ENCODE data around the gene CALN1.

The CALN1 gene

DNA sequence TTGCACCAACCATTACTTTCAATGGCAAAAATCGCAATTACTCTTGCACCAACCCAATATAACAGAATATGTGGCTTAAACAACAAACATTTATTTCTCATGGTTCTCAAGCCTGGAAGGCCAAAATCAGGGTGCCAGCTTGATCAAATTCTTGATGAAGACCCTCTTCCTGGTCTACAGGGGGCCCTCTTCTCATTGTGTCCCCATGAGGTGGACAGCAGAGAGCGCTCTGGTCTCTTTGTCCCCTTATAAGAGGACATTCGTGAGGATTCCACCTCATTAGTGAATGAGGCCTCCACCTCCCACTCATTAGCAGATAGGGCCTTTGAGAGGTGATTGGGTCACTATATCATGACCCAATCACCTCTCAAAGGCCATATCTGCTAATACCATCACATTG is 120.0 kb downstream of the CALN1 start:
- H3K27me3 Mint-ChIP-seq (ENCODE audit: low read depth): no peaks in the 10 kb centered on the region
- DNase-seq (ENCODE audit: low spot score): no peak
- H3K36me3 Mint-ChIP-seq (ENCODE audit: low read depth): no peaks in the 10 kb centered on the region
- H3K27ac Mint-ChIP-seq: no peak overlapping the region
- H3K4me3 Mint-ChIP-seq: no peak overlapping the region
- no peaks in the 10 kb centered on the region for H3K4me1 Mint-ChIP-seq (ENCODE audit: low read depth)
- H3K9me3 Mint-ChIP-seq: no peaks in the 10 kb centered on the region

DNA sequence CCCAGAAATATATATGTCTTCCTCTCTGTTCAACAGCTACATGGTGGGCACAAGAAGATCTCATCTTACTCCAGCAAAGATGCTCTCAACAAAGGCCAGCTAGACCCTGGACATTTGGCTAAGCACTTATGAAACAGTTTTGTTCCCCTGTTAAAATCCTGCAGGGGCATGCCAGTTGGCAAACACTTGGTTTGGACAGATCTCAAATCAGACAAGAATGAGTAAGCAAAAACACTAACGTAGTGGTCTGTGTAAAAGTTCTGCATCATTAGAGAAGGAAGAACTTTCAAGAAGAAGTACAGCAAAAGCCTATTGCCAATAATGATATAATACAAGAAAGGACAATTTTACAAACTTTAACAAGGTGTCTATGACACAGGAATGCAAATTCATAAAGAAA is 125.6 kb downstream of the CALN1 start:
- Mint-ChIP-seq H3K4me3 (no peak overlapping the region), H3K27ac (no peak overlapping the region), H3K4me1 (ENCODE audit: low read depth) (no peaks in the 10 kb centered on the region), H3K27me3 (ENCODE audit: low read depth) (no peaks in the 10 kb centered on the region), H3K9me3 (peaks cover 4% of the 10 kb centered on the region), H3K36me3 (ENCODE audit: low read depth) (no peaks in the 10 kb centered on the region)
- no peak for DNase-seq (ENCODE audit: low spot score)

DNA sequence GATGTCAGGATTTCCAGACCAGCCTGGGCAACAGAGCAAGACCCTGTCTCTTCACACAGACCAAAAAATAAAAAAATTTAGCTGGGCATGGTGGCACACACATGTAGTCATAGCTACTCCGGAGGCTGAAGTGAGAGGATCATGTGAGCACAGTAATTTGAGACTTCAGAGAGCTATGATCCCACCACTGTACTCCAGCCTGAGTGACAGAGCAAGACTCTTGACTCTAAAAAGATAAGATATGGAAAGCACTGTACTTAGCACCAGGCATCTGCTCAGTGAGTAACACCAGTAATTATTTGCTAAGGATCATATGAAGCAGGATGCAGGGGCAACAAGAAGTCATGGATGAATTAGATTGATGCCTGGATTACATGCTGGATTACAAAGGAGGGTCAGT is 128.8 kb downstream of the CALN1 start:
- DNase-seq (ENCODE audit: low spot score): no peak
- no peak overlapping the region for H3K4me3 Mint-ChIP-seq
- peaks cover 14% of the 10 kb centered on the region for H3K9me3 Mint-ChIP-seq
- H3K27ac Mint-ChIP-seq: no peak overlapping the region
- H3K36me3 Mint-ChIP-seq (ENCODE audit: low read depth): no peaks in the 10 kb centered on the region
- no peaks in the 10 kb centered on the region for H3K27me3 Mint-ChIP-seq (ENCODE audit: low read depth)
- H3K4me1 Mint-ChIP-seq (ENCODE audit: low read depth): no peaks in the 10 kb centered on the region

DNA sequence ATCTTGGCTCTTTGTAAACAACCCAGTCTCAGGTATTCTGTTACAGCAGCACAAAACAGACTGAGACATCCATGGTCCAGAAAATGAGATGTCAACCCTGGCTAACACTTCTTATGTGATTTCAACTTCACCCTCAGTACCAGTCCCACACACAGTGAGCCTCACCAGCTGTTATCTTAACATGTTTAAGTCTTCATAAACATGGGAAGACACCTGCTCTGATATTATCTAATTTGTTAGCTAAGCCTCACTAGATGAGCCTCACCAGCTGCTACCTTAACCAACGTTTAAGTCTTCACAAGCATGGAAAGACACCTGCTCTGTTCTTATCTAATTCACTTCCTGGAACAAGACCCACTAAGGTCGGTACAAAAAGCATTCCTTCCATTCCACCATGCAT is 130.8 kb downstream of the CALN1 start:
- Mint-ChIP-seq H3K27me3 (ENCODE audit: low read depth) (no peaks in the 10 kb centered on the region), H3K4me3 (no peak overlapping the region), H3K4me1 (ENCODE audit: low read depth) (no peaks in the 10 kb centered on the region), H3K9me3 (peaks cover 14% of the 10 kb centered on the region), H3K27ac (no peak overlapping the region), H3K36me3 (ENCODE audit: low read depth) (no peaks in the 10 kb centered on the region)
- no peak for DNase-seq (ENCODE audit: low spot score)

DNA sequence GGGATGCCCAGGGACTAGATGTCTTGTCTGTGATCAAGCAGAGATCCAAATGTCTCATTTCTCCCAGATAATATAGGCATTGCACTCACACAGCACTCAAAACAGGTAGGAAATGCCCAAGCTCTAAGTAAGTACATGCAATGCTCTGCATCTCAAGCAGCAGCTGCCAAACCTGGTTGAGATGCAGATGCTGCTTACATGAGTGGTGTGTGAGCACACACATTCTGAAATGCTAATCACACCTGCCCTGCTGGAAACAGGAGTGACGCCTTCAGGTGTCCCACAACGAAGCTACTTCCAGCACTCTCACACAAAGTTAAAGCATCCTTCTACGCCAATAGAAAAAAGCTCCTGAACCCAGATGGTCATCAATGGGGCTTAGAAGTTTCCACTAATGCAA is 132.9 kb downstream of the CALN1 start:
- Mint-ChIP-seq H3K9me3 (peaks cover 25% of the 10 kb centered on the region), H3K27me3 (ENCODE audit: low read depth) (no peaks in the 10 kb centered on the region), H3K27ac (no peak overlapping the region), H3K4me1 (ENCODE audit: low read depth) (no peaks in the 10 kb centered on the region), H3K4me3 (no peak overlapping the region), H3K36me3 (ENCODE audit: low read depth) (no peaks in the 10 kb centered on the region)
- no peak for DNase-seq (ENCODE audit: low spot score)

DNA sequence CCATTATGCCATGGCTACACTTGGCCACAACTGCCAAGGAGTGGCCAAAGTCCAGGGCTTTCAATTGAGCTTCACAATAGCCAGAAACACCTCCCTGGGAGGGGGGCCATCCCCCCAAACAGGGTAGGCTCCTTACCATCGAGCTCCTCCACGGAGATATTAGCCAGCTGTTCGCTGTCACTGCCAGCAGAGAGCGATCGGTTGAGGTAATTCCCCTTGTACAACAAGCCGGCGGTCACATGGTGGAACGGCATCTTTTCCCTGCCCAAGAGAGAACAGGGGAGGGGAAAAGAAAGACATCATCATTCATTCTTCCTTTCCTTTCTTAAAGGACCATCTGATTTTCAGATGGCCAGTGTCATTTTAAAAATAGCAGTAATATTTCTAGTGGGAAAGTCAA is 133.6 kb downstream of the CALN1 start:
- Mint-ChIP-seq H3K4me1 (ENCODE audit: low read depth) (no peaks in the 10 kb centered on the region), H3K4me3 (no peak overlapping the region), H3K27ac (no peak overlapping the region), H3K27me3 (ENCODE audit: low read depth) (no peaks in the 10 kb centered on the region), H3K9me3 (peaks cover 25% of the 10 kb centered on the region), H3K36me3 (ENCODE audit: low read depth) (no peaks in the 10 kb centered on the region)
- no peak for DNase-seq (ENCODE audit: low spot score)

DNA sequence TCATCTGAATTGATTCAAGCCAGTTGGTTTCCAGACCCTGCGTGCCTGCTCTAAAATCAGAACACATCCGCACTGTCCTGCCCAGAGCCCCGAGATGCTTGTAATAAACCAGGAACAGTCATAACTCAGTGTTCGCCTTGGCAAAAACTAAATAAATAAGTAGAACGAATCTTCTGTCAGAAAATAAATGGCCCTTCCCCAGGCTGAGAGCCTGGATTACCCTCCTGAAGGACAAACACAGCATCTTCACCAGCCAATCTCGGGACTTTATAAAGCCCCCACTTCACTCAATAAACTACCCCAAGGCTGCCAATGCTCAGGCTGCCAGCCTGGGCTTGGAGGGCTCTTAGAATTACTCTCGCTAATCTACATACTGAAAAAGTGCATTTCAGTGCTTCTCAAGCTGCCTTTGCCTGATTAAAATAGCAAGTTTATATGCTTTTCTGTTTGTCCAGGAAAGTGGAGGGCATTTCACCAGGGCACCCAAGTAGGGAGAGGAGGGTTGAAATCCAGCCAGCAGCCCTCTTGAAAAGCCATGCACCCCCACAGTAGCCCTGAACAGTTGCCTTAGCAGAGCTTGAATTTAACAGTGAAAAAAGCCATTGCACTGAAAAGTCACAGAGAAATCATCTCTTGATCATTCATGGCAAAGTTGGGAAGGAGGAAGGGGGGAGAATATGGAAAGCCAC is 136.6 kb downstream of the CALN1 start:
- Mint-ChIP-seq H3K27ac (no peak overlapping the region), H3K9me3 (peaks cover 21% of the 10 kb centered on the region), H3K4me1 (ENCODE audit: low read depth) (no peaks in the 10 kb centered on the region), H3K36me3 (ENCODE audit: low read depth) (no peaks in the 10 kb centered on the region), H3K27me3 (ENCODE audit: low read depth) (no peaks in the 10 kb centered on the region), H3K4me3 (no peak overlapping the region)
- no peak for DNase-seq (ENCODE audit: low spot score)

DNA sequence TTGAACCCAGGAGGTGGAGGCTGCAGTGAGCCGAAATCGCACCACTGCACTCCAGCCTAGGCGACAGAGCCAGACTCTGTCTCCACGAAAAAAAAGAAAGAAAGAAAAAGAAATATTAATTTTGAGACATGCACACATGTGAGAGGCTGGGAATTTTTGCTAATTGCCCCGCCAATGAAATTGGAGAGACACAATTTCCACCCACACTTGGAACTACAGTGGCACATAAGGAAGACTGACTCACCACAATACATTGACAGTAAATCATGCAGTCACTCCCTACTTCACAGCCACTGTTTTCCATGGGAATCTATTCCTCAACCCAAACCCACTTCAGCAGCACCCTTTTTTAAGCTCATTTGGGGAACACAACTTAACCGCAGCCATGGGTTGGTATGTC is 139.7 kb downstream of the CALN1 start:
- Mint-ChIP-seq H3K27ac (no peak overlapping the region), H3K9me3 (peaks cover 24% of the 10 kb centered on the region), H3K27me3 (ENCODE audit: low read depth) (no peaks in the 10 kb centered on the region), H3K4me1 (ENCODE audit: low read depth) (no peaks in the 10 kb centered on the region), H3K36me3 (ENCODE audit: low read depth) (no peaks in the 10 kb centered on the region), H3K4me3 (no peak overlapping the region)
- no peak for DNase-seq (ENCODE audit: low spot score)

DNA sequence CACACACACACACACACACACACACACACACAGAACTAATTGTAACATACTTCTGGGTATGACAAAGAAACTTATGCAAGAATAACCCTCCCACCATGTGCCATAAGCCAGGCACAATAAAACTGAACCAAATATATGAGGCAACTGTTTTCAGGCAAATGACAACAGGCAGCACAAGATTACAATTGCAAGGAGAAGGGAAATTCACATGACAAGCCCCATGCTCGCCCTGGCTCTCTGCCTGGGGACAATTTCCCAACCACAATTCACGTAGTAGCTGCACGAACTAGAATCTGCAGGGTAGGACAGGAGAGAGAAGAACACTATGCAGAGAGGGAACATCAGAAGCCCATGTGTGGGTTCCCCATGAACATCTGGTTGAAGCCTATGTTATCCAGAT is 143.3 kb downstream of the CALN1 start:
- H3K27me3 Mint-ChIP-seq (ENCODE audit: low read depth): no peaks in the 10 kb centered on the region
- H3K4me3 Mint-ChIP-seq: no peak overlapping the region
- no peak overlapping the region for H3K27ac Mint-ChIP-seq
- peaks cover 16% of the 10 kb centered on the region for H3K9me3 Mint-ChIP-seq
- no peaks in the 10 kb centered on the region for H3K36me3 Mint-ChIP-seq (ENCODE audit: low read depth)
- no peak for DNase-seq (ENCODE audit: low spot score)
- no peaks in the 10 kb centered on the region for H3K4me1 Mint-ChIP-seq (ENCODE audit: low read depth)

DNA sequence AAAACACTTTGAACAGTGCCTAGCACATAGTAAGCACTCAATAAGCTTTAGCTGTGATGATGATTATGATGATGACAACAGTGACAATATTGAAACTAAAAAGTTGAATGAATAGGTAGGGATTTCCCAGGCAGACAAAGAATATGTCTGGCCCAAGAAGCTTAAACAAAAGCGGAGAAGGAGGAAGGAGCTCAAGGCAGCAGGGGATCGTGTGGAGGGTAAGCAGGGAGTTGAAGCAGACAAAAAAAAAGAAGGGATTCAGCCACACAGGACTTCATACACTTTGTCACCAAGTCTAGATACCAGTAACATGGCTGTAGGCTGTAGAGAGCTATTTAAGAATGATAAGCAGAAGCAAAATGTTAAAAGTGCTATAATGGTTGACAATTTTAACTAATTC is 144.0 kb downstream of the CALN1 start:
- Mint-ChIP-seq H3K4me3 (no peak overlapping the region), H3K36me3 (ENCODE audit: low read depth) (no peaks in the 10 kb centered on the region), H3K27me3 (ENCODE audit: low read depth) (no peaks in the 10 kb centered on the region), H3K27ac (no peak overlapping the region), H3K9me3 (peaks cover 21% of the 10 kb centered on the region), H3K4me1 (ENCODE audit: low read depth) (no peaks in the 10 kb centered on the region)
- DNase-seq (ENCODE audit: low spot score): no peak

DNA sequence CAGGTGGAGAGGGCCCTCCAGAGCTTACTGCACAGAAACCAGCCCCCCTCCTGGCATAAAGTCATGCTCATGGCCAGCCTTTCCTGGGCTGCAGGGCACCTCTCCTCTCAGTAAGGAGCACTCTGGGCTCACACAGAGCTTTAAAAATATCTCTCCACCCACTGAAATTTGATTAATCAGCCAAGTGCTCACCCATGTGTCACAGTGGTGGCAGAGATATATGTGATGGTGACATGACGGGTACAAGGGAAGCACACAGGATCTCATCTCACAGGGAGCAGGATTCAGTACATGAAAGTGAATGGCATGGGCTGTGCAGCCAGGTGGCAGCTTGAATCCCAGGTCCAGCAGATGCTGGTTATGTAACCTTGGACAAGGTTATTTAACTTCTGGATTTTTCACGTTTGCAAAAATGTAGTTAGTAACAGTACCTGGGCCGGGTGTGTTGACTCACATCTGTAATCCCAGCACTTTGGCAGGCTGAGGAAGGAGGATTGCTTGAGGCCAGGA is 144.8 kb downstream of the CALN1 start:
- Mint-ChIP-seq H3K4me3 (no peak overlapping the region), H3K27ac (no peak overlapping the region), H3K36me3 (ENCODE audit: low read depth) (no peaks in the 10 kb centered on the region), H3K4me1 (ENCODE audit: low read depth) (no peaks in the 10 kb centered on the region), H3K27me3 (ENCODE audit: low read depth) (no peaks in the 10 kb centered on the region), H3K9me3 (peaks cover 22% of the 10 kb centered on the region)
- no peak for DNase-seq (ENCODE audit: low spot score)

DNA sequence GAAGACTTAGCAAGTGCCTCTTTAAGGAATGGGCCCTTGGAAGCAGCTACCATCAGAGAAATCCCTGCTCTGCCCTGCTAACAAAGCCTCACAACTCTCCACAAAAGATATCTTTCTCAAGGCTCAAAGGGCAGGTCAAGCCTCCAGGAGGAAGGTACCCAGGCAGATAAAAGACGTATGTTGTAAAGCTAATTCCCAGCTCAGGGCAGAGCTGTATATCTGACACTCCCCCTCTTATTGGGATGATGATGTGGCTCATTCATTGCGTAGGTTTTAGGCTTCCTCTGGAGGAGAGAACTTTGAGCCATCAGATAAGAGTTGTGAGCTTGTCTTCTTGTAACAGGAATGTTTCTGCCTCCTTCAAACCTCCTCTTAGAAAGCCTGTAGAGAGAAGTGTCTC is 145.4 kb downstream of the CALN1 start:
- Mint-ChIP-seq H3K4me1 (ENCODE audit: low read depth) (no peaks in the 10 kb centered on the region), H3K9me3 (peaks cover 25% of the 10 kb centered on the region), H3K4me3 (no peak overlapping the region)

DNA sequence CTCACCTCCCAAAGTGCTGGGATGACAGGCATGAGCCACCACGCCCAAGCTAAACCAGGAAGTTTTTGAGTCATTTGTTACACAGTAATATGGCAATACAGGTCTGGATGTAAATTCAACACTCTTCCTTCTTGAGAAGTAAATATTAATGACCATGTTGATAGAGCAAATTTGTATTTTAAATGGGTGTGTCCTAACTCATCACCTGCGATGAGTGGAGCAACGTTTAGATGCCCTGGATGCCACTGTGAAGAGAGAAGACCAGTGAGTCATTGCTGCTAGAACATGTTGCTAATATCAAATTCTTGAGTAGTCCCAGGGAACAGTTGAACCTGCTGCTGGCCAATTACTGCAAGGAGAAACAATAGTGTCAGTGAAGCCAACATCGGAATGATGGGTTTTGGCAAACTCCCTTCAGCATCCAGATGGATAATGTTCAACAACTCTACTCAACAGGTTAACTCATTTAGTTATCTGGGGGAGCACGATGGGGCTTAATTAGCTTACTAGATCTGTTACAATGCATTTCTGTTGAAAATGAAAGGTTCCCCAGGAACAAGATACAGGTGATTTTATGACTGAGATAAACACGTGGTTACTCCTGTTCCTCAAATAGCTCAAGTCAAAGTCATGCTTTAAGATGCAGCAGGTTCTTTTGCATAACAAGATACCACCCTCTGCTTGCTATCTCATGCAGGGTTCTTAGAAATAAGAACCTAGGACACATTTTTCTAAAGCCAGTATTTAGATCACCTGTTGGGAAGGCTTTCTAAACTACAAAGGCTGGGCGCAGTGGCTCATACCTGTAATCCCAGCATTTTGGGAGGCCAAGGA is 146.8 kb downstream of the CALN1 start:
- H3K27me3 Mint-ChIP-seq (ENCODE audit: low read depth): no peaks in the 10 kb centered on the region
- H3K36me3 Mint-ChIP-seq (ENCODE audit: low read depth): no peaks in the 10 kb centered on the region
- peaks cover 25% of the 10 kb centered on the region for H3K9me3 Mint-ChIP-seq
- H3K4me3 Mint-ChIP-seq: no peak overlapping the region
- H3K27ac Mint-ChIP-seq: no peak overlapping the region
- DNase-seq (ENCODE audit: low spot score): no peak
- no peaks in the 10 kb centered on the region for H3K4me1 Mint-ChIP-seq (ENCODE audit: low read depth)

More for the DNA sequence above, 145.4 kb downstream of the CALN1 start:
- Mint-ChIP-seq H3K27me3 (ENCODE audit: low read depth) (no peaks in the 10 kb centered on the region), H3K27ac (no peak overlapping the region), H3K36me3 (ENCODE audit: low read depth) (no peaks in the 10 kb centered on the region)
- DNase-seq (ENCODE audit: low spot score): no peak

DNA sequence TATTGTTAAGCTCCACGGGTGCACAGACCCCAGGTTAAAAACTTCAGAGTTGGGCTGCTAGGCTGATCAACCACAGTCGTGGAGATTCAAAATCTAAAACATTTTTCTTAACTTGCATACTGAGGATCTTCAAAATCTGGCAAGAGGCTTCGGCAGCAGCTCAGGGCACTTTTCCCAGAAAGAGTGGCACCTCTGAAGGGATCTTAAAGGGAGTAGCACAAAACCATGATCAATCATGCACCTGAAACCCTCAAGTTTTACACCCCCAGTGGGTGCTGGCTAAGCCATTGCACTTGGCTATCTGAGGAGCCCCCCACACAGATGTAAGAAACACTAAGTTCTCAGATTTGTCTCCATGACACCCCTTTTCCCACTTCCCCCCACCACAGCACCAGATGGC is 151.7 kb downstream of the CALN1 start:
- Mint-ChIP-seq H3K27me3 (ENCODE audit: low read depth) (no peaks in the 10 kb centered on the region), H3K4me3 (no peak overlapping the region), H3K36me3 (ENCODE audit: low read depth) (no peaks in the 10 kb centered on the region), H3K4me1 (ENCODE audit: low read depth) (no peaks in the 10 kb centered on the region), H3K27ac (no peak overlapping the region), H3K9me3 (peaks cover 22% of the 10 kb centered on the region)
- no peak for DNase-seq (ENCODE audit: low spot score)

All from T-helper 2 cell treated with Interferon-gamma antibody and Interleukin-4, amounts not matched to agents 5 μg/mL and 100 μg/mL, for 36 hours (primary cell).